IMR-90 (cell line): ENCODE measurements around the gene VAT1L. TPM values are rescaled to one million over a fixed set of nuclear protein-coding genes. Genes with fewer than 3 reads are reported as not detected.

ENCODE experiments used
- ATAC-seq: fragments of 200-7000 bp; cut with Tn5 transposase; 2 replicates; pipeline ENCODE4 v1.9.1; 2020; ENCODE audit warnings: low read depth, mild to moderate bottlenecking, moderate library complexity
- BruUV-seq: library from RNA; stranded (reverse); fragments of 400-500 nt; replicated peaks from 2 replicates; lab custom pipeline; 2021; lab: Mats Ljungman, UMichigan
- CTCF ChIA-PET: fragments of 300-600 bp; formaldehyde crosslinking; extraction: SDS; loops from one replicate; lab custom pipeline; 2021; ENCODE audit warnings: antibody characterized with exemption; lab: Yijun Ruan, JAX
- POLR2A ChIA-PET: fragments of 300-600 bp; sonication (Branson Sonifier 250); formaldehyde crosslinking; loops from one replicate; lab custom pipeline; 2022; ENCODE audit warnings: antibody characterized with exemption; ENCODE audit not compliant: unreplicated experiment; lab: Charles Lee
- DNase-seq: peaks from one replicate; pipeline ENCODE4 v3.0.0; 2013
- H2AFZ ChIP-seq: replicated peaks from 2 replicates; pipeline ENCODE3; 2013; ENCODE audit warnings: low read length, mild to moderate bottlenecking; ENCODE audit not compliant: poor library complexity
- H2AK5ac ChIP-seq: 2 replicates; pipeline ENCODE4 v1.6.1; 2013; ENCODE audit warnings: low read depth, low read length, inconsistent platforms
- H2AK9ac ChIP-seq: replicated peaks from 2 replicates; pipeline ENCODE3; 2013; ENCODE audit warnings: mild to moderate bottlenecking, low read depth, low read length, moderate library complexity; ENCODE audit not compliant: poor library complexity
- H2BK120ac ChIP-seq: 2 replicates; pipeline ENCODE4 v1.6.1; 2013; ENCODE audit warnings: low read depth, low read length, inconsistent platforms
- H2BK15ac ChIP-seq: 3 replicates; pipeline ENCODE4 v1.6.1; 2013; ENCODE audit warnings: low read depth, low read length, inconsistent platforms
- H2BK20ac ChIP-seq: 2 replicates; pipeline ENCODE4 v1.6.1; 2013; ENCODE audit warnings: low read depth, mild to moderate bottlenecking, inconsistent platforms, low read length, moderate library complexity
- H2BK5ac ChIP-seq: 2 replicates; pipeline ENCODE4 v1.6.1; 2013; ENCODE audit warnings: mild to moderate bottlenecking, low read depth, low read length, inconsistent platforms; ENCODE audit not compliant: poor library complexity, severe bottlenecking
- H3K14ac ChIP-seq: replicated peaks from 2 replicates; pipeline ENCODE4 v1.6.1; 2013; ENCODE audit warnings: low read depth, low read length, inconsistent platforms
- H3K18ac ChIP-seq: 2 replicates; pipeline ENCODE4 v1.6.1; 2013; ENCODE audit warnings: low read depth, low read length, control low read depth
- H3K23ac ChIP-seq: 2 replicates; pipeline ENCODE4 v1.6.1; 2013; ENCODE audit warnings: low read depth, low read length, inconsistent platforms
- H3K27ac ChIP-seq: 2 replicates; pipeline ENCODE4 v1.5.1; 2013; ENCODE audit warnings: mild to moderate bottlenecking, control low read depth, low read length; ENCODE audit not compliant: insufficient read depth
- H3K27me3 ChIP-seq: 2 replicates; pipeline ENCODE4 v1.6.1; 2013; ENCODE audit warnings: low read length; ENCODE audit not compliant: control insufficient read depth, insufficient read depth
- H3K36me3 ChIP-seq: 2 replicates; pipeline ENCODE4 v1.6.1; 2013; ENCODE audit warnings: low read length, mixed read lengths; ENCODE audit not compliant: control insufficient read depth, insufficient read depth
- H3K4ac ChIP-seq: 2 replicates; pipeline ENCODE4 v1.6.1; 2013; ENCODE audit warnings: low read depth, low read length, inconsistent platforms
- H3K4me1 ChIP-seq: 2 replicates; pipeline ENCODE4 v1.6.1; 2013; ENCODE audit warnings: low read length, mixed read lengths; ENCODE audit not compliant: control insufficient read depth, insufficient read depth
- H3K4me2 ChIP-seq: 2 replicates; pipeline ENCODE4 v1.6.1; 2013; ENCODE audit warnings: low read depth, mild to moderate bottlenecking, control low read depth, low read length, moderate library complexity
- H3K4me3 ChIP-seq: 2 replicates; pipeline ENCODE4 v1.5.1; 2013; ENCODE audit warnings: low read depth, mild to moderate bottlenecking, control low read depth, low read length, moderate library complexity; ENCODE audit not compliant: insufficient read depth
- H3K56ac ChIP-seq: 2 replicates; pipeline ENCODE4 v1.6.1; 2013; ENCODE audit warnings: low read length, inconsistent platforms; ENCODE audit not compliant: insufficient read depth; ENCODE audit errors: extremely low read depth
- H3K79me1 ChIP-seq, 2 experiments: 2 replicates each; pipeline ENCODE4 v1.6.1; 2013; ENCODE audit warnings: low read length in 2 of 2, inconsistent platforms in 1 of 2, low read depth in 1 of 2
- H3K9ac ChIP-seq: 2 replicates; pipeline ENCODE4 v1.6.1; 2013; ENCODE audit warnings: low read depth, low read length, control low read depth
- H3K9me1 ChIP-seq: 2 replicates; pipeline ENCODE4 v1.6.1; 2013; ENCODE audit warnings: low read length, inconsistent platforms; ENCODE audit not compliant: insufficient read depth
- H3K9me3 ChIP-seq: 2 replicates; pipeline ENCODE4 v1.6.1; 2013; ENCODE audit warnings: low read length; ENCODE audit not compliant: control insufficient read depth, insufficient read depth
- H4K20me1 ChIP-seq: 2 replicates; pipeline ENCODE4 v1.6.1; 2013; ENCODE audit warnings: low read length, inconsistent platforms; ENCODE audit not compliant: insufficient read depth
- H4K5ac ChIP-seq: 2 replicates; pipeline ENCODE4 v1.6.1; 2013; ENCODE audit warnings: mild to moderate bottlenecking, low read depth, low read length, control low read depth
- H4K8ac ChIP-seq, 2 experiments: 2 replicates each; pipeline ENCODE4 v1.6.1; 2013; ENCODE audit warnings: low read depth in 2 of 2, low read length in 2 of 2, control low read depth in 1 of 2, inconsistent platforms in 1 of 2
- H4K91ac ChIP-seq: 2 replicates; pipeline ENCODE4 v1.6.1; 2013; ENCODE audit warnings: low read depth, low read length, inconsistent platforms; ENCODE audit not compliant: insufficient read depth
- BHLHE40 ChIP-seq: fragments of 150-350 bp; IDR thresholded peaks from 2 replicates; pipeline ENCODE4 v1.6.1; 2016; ENCODE audit warnings: mild to moderate bottlenecking, low read depth, low read length
- CHD1 ChIP-seq: IDR thresholded peaks from 2 replicates; pipeline ENCODE4 v1.6.1; 2012; ENCODE audit warnings: low read depth, low read length, improper control_type of control experiment
- MAFK ChIP-seq: IDR thresholded peaks from 2 replicates; pipeline ENCODE4 v1.6.1; 2012; ENCODE audit warnings: low read depth, low read length, improper control_type of control experiment
- MAZ ChIP-seq: IDR thresholded peaks from 2 replicates; pipeline ENCODE4 v1.6.1; 2012; ENCODE audit warnings: low read depth, mild to moderate bottlenecking, low read length, improper control_type of control experiment, moderate library complexity, borderline replicate concordance
- POLR2A ChIP-seq: IDR thresholded peaks from 2 replicates; pipeline ENCODE4 v1.6.1; 2012; ENCODE audit warnings: mild to moderate bottlenecking, low read depth, low read length
- RAD21 ChIP-seq: IDR thresholded peaks from 2 replicates; pipeline ENCODE4 v1.6.1; 2012; ENCODE audit warnings: low read length, improper control_type of control experiment
- RCOR1 ChIP-seq: IDR thresholded peaks from 2 replicates; pipeline ENCODE4 v1.6.1; 2012; ENCODE audit warnings: mild to moderate bottlenecking, low read length, improper control_type of control experiment; ENCODE audit not compliant: insufficient replicate concordance
- WGBS, 2 experiments: methylation state at CpG; one replicate each; pipeline versions ENCODE4 v1.1.5 to v1.1.7; 2013; ENCODE audit warnings: missing lambda C conversion rate in 2 of 2; ENCODE audit not compliant: insufficient read length in 1 of 2; ENCODE audit errors: extremely low coverage in 2 of 2; 5-methylcytosine and 5-hydroxymethylcytosine counted together
- dilution Hi-C: fragments of 300-500 bp; cut with HindIII; formaldehyde crosslinking; loops from one replicate; pipeline ENCODE4 v1.14.3; 2018; ENCODE audit warnings: low sequenced_read_pairs; ENCODE audit not compliant: unreplicated experiment
- in situ Hi-C: fragments of 300-500 bp; cut with MboI; formaldehyde crosslinking; loops from 3 replicates; pipeline ENCODE4 v1.14.3; 2019; ENCODE audit warnings: low sequenced_read_pairs, inconsistent platforms, mixed read lengths
- intact Hi-C: fragments of 100-400 bp; cut with micrococcal nuclease; formaldehyde crosslinking; loops from 2 replicates; pipeline ENCODE4 v1.10.0; 2022
- polyA plus RNA-seq, 3 experiments: library from polyadenylated mRNA; depleted of rRNA; stranded (reverse); fragments of >200 nt; gene quantifications; 2 replicates each; pipeline ENCODE4 v1.2.3, GENCODE V29; 2012; ENCODE audit warnings: low replicate concordance in 1 of 3
- total RNA-seq: library from RNA; depleted of rRNA; stranded (reverse); fragments of >200 nt; gene quantifications from 2 replicates; pipeline ENCODE4 v1.2.3, GENCODE V29; 2012

Gene VAT1L
- total and polyA plus RNA-seq, 2 of the 4 experiments (the other 2 are of a cell fraction), result 15.4 to 18.5 TPM

DNA sequence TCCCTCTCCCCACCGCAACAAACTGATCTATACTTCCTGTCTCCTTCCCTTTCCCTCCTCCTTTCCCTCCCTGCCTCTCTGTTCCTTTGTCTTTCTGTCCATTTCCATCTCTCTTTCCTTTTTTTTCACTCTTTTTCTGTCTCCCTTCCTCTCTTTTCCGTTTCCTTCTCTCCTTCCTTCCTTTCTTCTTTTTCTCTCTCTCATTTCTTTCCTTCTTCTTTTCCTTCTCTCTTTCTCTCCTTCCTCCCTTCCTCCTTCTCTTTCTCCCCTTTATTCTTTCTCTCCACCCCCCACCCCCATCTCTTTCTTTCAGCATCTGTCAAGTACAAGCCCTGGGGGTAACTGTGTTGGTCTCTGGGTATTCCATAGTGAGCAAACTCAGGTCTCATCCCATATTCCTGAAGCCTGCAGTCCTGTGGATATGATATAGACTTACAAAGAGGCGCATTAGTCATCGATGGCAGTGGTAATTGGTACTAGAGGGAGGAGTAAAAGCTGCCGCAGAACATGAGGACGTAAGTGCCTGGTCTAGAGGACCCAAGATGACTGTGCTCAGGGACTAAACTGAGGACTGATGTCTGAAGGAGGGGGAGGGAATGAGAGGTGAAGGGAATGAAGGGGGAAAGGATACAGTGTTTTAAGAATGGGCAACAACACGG lies 50.4 kb downstream of the VAT1L start:
- Histone ChIP-seq H3K4me1 (peaks cover 24% of the 10 kb centered on the region), H3K4ac (peak overlapping the region; percentile 81), H4K91ac (peak overlapping the region; percentile 48), H3K36me3 (no peaks in the 10 kb centered on the region), H4K20me1 (no peaks in the 10 kb centered on the region), H3K9ac (no peak overlapping the region), H3K56ac (no peak overlapping the region), H3K14ac (peak overlapping the region; percentile 31; the same call in 1 of the 2 replicates), H2AK9ac (peak overlapping the region; percentile 7), H3K27ac (no peak overlapping the region), H3K9me1 (peaks cover 13% of the 10 kb centered on the region), H2AK5ac (peak overlapping the region; percentile 88), H3K4me2 (no peak overlapping the region), H2BK15ac (peak overlapping the region; percentile 56; the same call in 1 of the 3 replicates), H2AFZ (peak overlapping the region; percentile 53), H2BK20ac (peak overlapping the region; percentile 59; the same call in 1 of the 2 replicates), H3K4me3 (no peak overlapping the region), H4K8ac (0 out of 4 replicates have a peak overlapping the region, but pooled peaks of 1 of the 2 experiments have one; percentile 6), H3K79me1 (peaks cover 0 to 12% of the 10 kb centered on the region in 2 experiments; a peak in 2 of 4 replicates), H2BK120ac (peak overlapping the region; percentile 71), H4K5ac (peak overlapping the region; percentile 19; the same call in 1 of the 2 replicates), H3K23ac (no peak overlapping the region; the same call in 1 of the 2 replicates), H3K27me3 (no peaks in the 10 kb centered on the region), H3K9me3 (no peaks in the 10 kb centered on the region), H3K18ac (peak overlapping the region; percentile 42), H2BK5ac (no peak overlapping the region)
- WGBS, 2 experiments, result 93% methylated on average over 5 of the region's 7 CpGs; no CpG with 5 or more reads in 1 of the 2 experiments
- ChIA-PET CTCF (no interaction called here), POLR2A (interaction anchor here (0.6 kb wide), 1 partner anchor 8 kb away, joined by 5 read pairs; no protein-coding TSS in a partner anchor)
- dilution Hi-C loops (no loop called here), intact Hi-C loops (loop anchor here (1.0 kb wide), 1 partner anchor 38 kb away; no protein-coding TSS in a partner anchor), in situ Hi-C loops (no loop called here)
- no peak for TF ChIP-seq RCOR1
- no peak for TF ChIP-seq MAZ
- no peak for TF ChIP-seq BHLHE40
- TF ChIP-seq POLR2A, result no peak
- no peak for TF ChIP-seq CHD1
- TF ChIP-seq RAD21, result no peak
- TF ChIP-seq MAFK, result no peak
- DNase-seq, result peak; percentile 15
- no peak for ATAC-seq
- no TSS peak for BruUV-seq
